GM10248 (cell line): ENCODE data around the gene SYK.

Experiments used
- CTCF ChIA-PET: fragments of 300-600 bp; sonication (Branson Sonifier 250); formaldehyde crosslinking; extraction: SDS; loops from one replicate; lab custom pipeline; 2021; ENCODE audit warnings: antibody characterized with exemption; lab: Yijun Ruan, JAX
- POLR2A ChIA-PET: fragments of 350-650 bp; sonication (Branson Sonifier 250); formaldehyde crosslinking; extraction: SDS; loops from one replicate; lab custom pipeline; 2020; ENCODE audit warnings: antibody characterized with exemption; lab: Yijun Ruan, JAX
- DNase-seq: peaks from one replicate; pipeline ENCODE4 v3.0.0; 2012; ENCODE audit errors: extremely low spot score
- TF ChIP-seq, protein P1 (sequence below): IDR thresholded peaks from 2 replicates; pipeline ENCODE4 v1.5.1; 2012; ENCODE audit warnings: mild to moderate bottlenecking, low read depth; ENCODE audit errors: extremely low read depth, missing control alignments, control extremely low read depth

Gene SYK

DNA sequence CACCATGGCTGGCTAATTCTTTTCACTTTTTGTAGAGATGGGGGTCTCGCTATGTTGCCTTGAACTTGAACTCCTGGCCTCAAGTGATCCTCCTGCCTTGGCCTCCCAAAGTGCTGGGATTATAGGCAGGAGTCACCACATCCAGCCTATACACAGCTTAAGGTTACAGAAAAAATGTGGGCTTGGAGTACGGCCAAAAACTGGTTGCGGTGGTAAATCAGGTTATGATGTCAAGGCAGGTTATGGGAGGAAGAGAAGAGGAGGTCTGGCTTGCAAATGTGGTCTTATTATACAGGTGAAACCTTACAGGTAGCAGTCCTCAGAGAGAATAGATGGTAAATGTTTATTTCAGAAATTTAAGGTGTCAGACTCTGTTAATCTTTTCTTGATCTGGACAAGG, 30.7 kb upstream of the SYK start:
- CTCF ChIA-PET: no interaction called here
- DNase-seq: no peak
- POLR2A ChIA-PET: no interaction called here
- TF ChIP-seq, protein P1, sequence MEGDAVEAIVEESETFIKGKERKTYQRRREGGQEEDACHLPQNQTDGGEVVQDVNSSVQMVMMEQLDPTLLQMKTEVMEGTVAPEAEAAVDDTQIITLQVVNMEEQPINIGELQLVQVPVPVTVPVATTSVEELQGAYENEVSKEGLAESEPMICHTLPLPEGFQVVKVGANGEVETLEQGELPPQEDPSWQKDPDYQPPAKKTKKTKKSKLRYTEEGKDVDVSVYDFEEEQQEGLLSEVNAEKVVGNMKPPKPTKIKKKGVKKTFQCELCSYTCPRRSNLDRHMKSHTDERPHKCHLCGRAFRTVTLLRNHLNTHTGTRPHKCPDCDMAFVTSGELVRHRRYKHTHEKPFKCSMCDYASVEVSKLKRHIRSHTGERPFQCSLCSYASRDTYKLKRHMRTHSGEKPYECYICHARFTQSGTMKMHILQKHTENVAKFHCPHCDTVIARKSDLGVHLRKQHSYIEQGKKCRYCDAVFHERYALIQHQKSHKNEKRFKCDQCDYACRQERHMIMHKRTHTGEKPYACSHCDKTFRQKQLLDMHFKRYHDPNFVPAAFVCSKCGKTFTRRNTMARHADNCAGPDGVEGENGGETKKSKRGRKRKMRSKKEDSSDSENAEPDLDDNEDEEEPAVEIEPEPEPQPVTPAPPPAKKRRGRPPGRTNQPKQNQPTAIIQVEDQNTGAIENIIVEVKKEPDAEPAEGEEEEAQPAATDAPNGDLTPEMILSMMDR: no peak

DNA sequence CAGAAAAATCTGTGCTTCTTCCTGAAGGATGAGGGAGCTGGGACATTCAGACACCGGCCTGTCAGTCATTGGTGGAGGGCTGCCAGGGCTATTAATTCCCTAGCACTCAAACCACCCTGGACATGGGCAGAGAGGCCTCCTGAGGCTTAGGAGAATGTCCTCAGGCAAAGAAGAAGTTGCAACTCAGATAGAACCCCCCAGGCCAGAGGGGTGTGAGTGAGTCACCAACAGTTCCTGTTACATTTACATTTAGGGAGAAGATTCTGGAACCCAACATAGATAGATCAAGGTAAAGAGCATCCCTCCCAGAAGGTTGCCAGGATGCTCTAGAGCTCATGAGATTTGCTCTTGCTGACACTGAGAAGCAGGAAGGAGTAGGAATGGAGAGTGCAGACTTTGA, 29.2 kb upstream of the SYK start:
- TF ChIP-seq, protein P1: no peak
- DNase-seq: no peak
- POLR2A ChIA-PET: no interaction called here
- CTCF ChIA-PET: no interaction called here

DNA sequence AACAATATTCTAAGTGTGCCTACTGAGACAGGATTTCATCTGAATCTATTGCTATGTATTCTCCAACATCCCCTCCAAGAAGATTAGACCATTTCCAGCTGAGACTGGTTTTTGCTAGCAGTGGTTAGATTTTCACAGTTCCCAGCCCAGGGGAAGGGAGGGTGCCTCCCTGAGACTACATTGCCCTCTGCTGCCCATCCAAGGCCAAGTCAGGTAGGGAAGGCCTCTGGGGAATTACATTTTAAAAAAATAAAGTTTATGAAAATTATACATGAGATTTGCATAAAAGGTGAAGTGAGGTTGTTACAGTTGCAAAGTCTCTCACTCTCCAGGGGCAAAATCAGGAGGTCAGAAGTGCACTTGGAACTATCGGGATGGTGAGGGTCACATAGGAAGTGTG, 28.0 kb upstream of the SYK start:
- TF ChIP-seq, protein P1: peak; percentile 16
- POLR2A ChIA-PET: no interaction called here
- CTCF ChIA-PET: interaction anchor here (1.0 to 1.8 kb wide), 4 partner anchors 12 to 18 kb away, joined by 3 to 9 read pairs (median 4); no protein-coding TSS in a partner anchor
- DNase-seq: no peak

DNA sequence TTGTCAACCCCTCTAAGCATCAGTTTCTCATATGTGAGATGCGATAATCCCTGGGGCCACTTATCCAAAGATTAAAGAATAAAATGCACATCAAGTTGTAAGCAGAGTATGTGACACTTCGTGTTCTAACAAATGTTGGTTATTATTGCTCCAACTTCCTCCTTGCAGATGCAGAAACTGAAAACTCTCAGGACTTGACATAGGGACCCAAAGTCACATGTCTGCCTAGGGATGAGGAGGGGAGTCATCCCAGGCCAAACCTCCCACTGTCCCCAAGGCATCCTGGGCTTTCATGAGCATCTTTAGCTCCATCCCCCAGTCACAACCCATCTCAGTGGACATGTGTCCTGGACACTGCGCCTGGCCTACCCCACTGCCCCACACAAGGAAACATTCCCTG, 27.5 kb upstream of the SYK start:
- POLR2A ChIA-PET: no interaction called here
- CTCF ChIA-PET: interaction anchor here (1.0 to 1.8 kb wide), 8 partner anchors 12 to 487 kb away, joined by 3 to 9 read pairs (median 4); no protein-coding TSS in a partner anchor
- DNase-seq: no peak
- TF ChIP-seq, protein P1: no peak

DNA sequence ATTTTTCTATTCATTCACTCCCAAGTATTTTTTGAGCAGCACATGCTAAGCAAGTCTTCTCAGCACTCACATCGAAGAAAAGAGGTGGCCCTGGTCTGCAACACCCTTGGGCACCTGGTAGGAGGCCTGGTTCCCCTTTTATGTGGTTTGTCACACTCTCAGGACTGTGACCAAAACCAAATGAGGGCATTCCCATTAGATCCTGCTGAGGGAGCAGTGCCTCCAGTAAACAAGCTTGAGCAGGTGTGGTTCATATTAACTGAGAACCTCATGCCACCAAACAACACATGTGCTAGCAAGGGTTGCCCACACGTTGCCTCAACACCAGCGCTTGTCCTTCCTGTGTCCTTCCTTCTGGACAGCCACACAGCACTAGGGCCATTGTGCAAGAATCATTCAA, 26.9 kb upstream of the SYK start:
- DNase-seq: peak; percentile 50
- ChIA-PET POLR2A (no interaction called here), CTCF (interaction anchor here (1.0 to 1.8 kb wide), 9 partner anchors 11 to 487 kb away, joined by 3 to 9 read pairs (median 4); partner anchors contain the start of gene SYK)
- TF ChIP-seq, protein P1: peak; percentile 8

DNA sequence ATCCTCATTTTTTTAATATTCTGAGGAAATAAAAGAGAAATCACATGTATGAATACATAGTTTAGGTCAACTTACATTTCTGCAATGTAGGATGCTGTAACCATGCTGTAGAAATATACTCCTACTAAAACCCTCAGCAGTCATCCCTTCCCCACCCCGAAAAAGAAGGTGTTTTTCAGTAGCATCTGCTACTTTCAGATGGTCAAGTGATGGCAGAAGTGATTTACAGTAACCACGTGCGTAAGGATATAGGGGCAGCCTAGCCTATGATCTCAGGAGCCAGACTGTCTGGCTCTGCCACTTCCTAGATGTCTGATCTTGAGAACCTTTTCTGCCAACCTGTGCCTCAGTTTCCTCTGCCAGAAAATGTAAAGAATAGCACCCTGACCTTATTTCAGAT, 26.0 kb upstream of the SYK start:
- TF ChIP-seq, protein P1: no peak
- DNase-seq: no peak
- POLR2A ChIA-PET: no interaction called here
- CTCF ChIA-PET: interaction anchor here (1.4 to 1.8 kb wide), 3 partner anchors 12 to 26 kb away, joined by 3 to 9 read pairs (median 4); partner anchors contain the start of gene SYK
